HG03442 (cell line): Measurements from ENCODE around the gene MKRN2.

Source experiments
- ATAC-seq: cut with Tn5 transposase; IDR thresholded peaks from one replicate; pipeline ENCODE4 v1.9.1; 2021; ENCODE audit warnings: mild to moderate bottlenecking, moderate library complexity; ENCODE audit not compliant: unreplicated experiment

The MKRN2 gene

DNA sequence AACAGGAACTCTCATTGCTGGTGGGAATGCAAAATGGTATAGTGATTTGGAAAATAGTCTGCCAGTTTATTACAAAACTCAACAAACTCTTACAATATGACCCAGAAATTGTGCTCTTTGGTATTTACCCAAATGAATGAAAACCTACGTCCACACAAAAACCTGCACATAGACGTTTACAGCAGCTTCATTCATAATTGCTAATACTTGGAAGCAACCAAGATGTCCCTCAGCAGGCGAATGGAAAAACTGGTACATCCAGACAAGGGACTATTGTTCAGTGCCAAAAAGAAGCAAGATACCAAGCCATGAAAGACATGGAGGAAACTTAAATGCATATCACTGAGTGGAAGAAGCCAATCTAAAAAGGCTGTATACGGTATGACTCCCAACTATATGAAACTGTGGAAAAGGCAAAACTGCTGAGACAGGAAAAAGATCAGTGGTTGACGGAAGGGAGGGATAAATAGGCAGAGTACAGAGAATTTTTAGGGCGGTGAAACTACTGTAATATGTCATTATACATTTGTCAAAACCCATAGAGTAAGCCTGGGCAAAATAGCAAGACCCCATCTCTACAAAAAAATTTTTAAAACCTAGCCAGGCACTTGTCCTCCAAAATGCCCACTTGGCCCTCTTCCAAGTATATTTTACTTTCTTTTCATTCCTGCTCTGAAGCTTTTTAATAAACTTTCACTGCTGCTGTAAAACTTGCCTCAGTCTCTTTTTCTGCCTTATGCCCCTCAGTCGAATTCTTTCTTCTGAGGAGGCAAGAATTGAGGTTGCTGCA is 6.7 kb upstream of the MKRN2 start:
- no peak for ATAC-seq

- no peak for ATAC-seq
These were observed 2.9 kb upstream of the MKRN2 start for GRCh38 chr3:12553921-12554391.

DNA sequence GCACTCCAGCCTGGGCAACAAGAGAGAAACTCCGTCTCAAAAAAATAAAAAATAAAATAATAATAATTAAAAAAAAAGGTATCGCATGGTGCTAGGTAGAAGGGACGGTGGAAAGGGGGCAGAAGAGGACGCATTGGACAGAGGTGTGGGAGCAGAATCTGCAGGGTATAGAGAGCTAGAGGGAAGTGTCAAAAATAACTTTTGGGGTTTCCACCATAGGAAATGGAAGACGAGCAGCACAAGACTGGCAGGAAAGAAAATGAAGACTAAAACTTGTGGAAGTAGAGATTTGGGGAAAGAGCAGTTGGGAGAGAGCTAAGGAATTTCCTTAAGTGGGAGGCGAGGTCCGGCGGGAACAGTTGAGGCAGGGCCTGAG is 585 bp upstream of the MKRN2 start:
- ATAC-seq, result no peak

DNA sequence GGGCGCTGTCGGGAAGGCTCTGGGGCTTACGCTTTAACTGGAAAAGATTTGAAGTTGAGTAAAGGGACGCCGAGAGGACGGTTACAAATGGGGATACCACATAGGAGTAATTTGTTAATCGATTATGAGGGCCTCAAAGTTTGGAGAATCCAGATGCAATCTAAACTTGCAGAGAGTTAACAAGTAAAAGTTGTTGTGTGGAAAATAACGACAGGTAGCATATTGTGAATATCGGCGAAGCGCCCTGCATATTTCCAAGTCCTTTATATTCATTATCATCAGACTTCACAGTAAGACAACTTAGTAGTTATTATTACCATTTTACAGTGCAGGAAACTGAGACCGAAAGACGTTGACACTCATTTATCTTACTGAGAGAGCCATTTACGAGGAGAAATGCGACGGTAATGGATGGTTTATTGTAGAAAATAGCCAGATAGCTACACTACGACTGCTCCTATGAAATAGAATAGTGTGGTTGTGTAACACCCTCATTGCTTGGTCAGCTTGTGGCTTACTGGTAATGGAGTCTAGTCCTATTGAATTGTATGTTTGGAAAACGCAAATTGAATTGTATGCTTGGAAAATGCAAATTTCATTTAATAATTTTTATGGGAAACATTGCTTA is 700 bp downstream of the MKRN2 start:
- ATAC-seq, result no peak

- ATAC-seq, result no peak
These were observed 1.8 kb downstream of the MKRN2 start for GRCh38 chr3:12558706-12559105.

DNA sequence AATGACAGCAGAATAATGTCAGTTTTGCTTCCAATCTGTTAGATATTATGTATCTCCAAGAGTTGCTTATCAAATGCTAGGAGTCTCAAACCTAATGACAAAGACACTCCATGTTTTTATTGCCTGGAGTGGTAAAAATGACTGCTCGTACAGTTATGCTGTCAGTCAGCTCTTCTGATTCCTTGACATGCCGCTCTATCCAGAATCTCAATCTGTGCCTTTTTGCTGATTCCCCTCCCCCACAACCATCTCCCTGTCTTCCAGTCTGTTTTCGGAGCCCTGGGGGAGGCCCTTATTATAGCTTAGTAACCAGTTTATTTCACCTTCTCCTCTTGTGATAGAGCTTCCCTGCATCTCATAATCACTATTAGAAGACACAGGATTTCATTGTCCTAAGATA is 2.6 kb downstream of the MKRN2 start:
- no peak for ATAC-seq

DNA sequence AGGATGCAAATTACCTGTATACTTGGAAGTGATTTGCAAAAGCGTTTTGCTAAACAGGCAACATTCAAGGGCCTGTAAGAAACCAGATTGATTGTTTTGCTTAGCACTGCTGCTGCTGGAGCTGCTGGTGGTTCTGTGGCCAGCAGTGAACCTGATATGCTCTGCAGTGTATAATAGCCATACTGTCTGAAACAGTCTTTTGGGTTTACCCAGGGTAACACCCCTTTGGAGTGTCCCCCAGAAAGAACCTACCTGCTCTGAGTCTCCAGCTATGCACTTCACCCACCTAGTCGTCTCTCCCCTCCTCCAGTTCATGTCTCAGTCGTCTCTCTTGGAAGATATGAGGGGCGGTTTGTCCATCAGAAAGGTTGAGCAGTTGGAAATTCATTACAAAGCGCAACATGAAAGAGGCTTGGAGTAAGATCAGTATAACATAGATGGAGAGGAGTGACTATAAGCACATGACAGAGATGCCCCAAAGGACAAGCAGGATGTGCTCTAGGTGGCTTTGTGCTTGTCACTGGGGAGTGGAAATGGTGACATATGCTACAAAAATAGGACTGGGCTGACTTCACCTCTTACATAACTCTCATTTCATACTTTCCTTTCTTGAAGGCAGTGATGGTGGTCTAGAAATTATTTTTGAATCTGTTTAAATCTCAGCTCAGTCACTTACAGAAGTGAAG is 3.8 kb downstream of the MKRN2 start:
- ATAC-seq, result peak; percentile 50

GRCh38 chr3:12561397-12561796 is 4.5 kb downstream of the MKRN2 start:
- ATAC-seq, result no peak

GRCh38 chr3:12562451-12562850 is 5.6 kb downstream of the MKRN2 start:
- ATAC-seq, result no peak

DNA sequence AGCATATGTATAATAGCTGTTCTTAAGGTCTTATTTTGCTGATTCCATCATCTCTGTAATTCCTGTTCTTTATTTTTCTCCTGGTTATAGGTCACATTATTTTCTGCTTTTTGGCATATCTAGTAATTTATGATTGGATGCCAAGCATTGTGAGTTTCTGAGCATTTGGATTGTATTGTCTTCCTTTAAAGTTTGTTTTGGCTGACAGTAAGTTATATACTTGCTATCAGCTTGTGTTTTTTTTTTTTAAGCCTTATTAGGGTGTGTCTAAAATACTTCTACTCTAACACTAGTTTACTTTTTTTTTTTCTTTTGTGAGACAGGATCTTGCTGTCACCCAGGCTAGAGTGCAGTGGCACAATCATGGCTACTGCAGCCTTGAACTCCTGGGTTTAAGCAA is 10.1 kb downstream of the MKRN2 start:
- ATAC-seq, result no peak

DNA sequence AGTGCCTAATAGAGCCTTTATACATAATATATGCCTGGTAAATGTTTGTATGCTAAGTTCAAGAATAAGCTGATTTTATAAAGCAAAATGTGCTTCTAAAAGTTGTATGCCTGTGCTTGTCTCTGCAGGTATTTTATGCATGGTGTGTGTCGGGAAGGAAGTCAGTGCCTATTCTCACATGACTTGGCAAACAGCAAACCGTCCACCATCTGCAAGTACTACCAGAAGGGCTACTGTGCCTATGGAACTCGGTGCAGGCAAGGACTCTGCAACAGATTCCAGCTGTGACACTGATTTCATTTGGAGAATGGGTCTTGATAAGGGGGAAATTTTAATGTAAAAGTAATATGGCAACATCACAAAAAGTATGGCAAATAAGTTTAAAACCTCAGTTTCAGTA is 11.9 kb downstream of the MKRN2 start:
- no peak for ATAC-seq

- ATAC-seq, result no peak
These were observed 12.9 kb downstream of the MKRN2 start for GRCh38 chr3:12569836-12570235.

GRCh38 chr3:12571986-12572385 is 15.1 kb downstream of the MKRN2 start:
- no peak for ATAC-seq

DNA sequence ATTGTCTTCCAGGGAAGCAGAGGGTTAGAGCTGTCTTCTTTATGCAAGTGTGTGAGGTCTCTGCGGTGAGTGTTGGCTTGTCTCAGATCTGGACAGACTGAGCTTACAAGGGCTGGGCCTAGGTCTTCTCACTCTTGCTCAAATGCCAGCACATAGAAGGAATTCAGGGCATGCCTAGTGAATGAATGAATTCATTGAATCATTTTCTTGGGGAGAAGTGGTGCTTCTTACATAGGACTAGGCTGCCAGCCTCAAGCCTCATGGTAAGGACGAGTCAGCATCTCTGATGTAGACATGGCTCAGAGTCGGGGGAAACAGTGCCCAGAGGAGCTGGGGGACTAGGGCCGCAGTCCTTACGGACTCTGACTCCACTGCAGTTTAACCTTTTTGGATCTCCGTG is 17.2 kb downstream of the MKRN2 start:
- ATAC-seq, result no peak

- ATAC-seq, result no peak
These were observed 17.8 kb downstream of the MKRN2 start for GRCh38 chr3:12574661-12575060.

DNA sequence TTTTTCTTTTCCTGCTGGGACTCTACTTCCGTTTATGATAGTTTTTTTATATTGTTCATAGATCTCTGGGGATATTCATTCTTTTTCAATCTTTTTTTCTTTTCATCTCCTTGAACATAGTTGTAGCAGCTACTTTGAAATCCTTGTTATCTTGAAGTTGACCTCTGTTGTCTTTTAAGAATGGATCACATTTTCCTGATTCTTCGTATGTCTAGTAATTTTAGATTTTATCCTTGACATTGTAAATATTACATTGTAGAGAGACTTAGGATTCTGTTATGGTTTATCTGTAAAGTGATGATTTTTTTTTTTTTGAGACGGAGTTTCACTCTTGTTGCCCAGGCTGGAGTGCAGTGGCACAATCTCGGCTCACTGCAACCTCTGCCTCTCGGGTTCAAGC is 20.5 kb downstream of the MKRN2 start:
- no peak for ATAC-seq

- ATAC-seq, result no peak
These were observed 21.9 kb downstream of the MKRN2 start for GRCh38 chr3:12578742-12579141.

DNA sequence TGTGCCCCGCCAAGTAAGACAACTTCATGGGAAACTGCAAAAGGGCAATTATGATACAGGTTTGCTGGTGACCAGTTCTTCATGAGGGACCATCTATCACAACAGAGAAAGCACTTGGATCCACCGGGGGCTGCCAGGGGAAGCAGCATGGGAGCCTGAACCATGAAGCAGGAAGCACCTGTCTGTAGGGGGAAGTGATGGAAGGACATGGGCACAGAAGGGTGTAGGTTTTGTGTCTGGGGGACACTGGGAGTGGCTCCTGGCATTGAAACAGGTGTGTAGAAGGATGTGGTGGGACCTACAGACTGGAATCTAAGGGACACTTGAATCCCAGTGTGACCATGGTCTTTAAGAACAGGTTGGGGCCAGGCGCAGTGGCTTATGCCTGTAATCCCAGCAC is 22.6 kb downstream of the MKRN2 start:
- no peak for ATAC-seq

GRCh38 chr3:12579905-12580304 is 23.0 kb downstream of the MKRN2 start:
- ATAC-seq, result no peak

DNA sequence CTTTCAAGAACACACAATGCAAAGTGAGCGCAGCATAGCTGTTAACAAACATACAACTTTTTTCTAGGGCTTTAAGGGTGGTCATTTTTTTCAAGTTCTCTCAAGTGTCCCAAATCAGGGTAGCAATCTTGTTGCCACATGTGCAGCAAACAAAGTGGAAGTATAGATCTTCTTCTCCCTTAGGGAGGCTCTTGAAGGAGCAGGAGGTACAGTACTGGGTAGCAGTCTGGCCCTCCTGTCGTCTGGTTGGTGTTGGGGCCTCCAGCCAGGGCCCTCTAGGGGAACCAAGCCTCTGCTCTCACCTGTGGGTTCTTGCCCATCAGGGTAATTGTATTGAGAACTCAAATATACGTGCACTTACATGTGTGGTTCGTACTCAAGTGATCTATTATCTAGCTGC is 25.8 kb downstream of the MKRN2 start:
- no peak for ATAC-seq

GRCh38 chr3:12583280-12583679 is 26.4 kb downstream of the MKRN2 start:
- no peak for ATAC-seq

GRCh38 chr3:12584083-12584482 is 27.2 kb downstream of the MKRN2 start:
- no peak for ATAC-seq
